PC-3 (cell line): ENCODE results near the gene RPRD1A.

Source experiments
- EZH2 ChIP-seq: fragments of 300-600 bp; sonication (generic); IDR thresholded peaks from one replicate; pipeline ENCODE4 v1.6.1; 2017; ENCODE audit warnings: antibody characterized with exemption, mild to moderate bottlenecking, low read length; ENCODE audit not compliant: unreplicated experiment
- TF ChIP-seq, protein P1 (sequence below): fragments of 300-600 bp; sonication (generic); conservative IDR thresholded peaks from 2 replicates; pipeline ENCODE4 v1.5.1; 2017; ENCODE audit warnings: antibody characterized with exemption, low read depth, mild to moderate bottlenecking, low read length

- TF ChIP-seq, protein P1, sequence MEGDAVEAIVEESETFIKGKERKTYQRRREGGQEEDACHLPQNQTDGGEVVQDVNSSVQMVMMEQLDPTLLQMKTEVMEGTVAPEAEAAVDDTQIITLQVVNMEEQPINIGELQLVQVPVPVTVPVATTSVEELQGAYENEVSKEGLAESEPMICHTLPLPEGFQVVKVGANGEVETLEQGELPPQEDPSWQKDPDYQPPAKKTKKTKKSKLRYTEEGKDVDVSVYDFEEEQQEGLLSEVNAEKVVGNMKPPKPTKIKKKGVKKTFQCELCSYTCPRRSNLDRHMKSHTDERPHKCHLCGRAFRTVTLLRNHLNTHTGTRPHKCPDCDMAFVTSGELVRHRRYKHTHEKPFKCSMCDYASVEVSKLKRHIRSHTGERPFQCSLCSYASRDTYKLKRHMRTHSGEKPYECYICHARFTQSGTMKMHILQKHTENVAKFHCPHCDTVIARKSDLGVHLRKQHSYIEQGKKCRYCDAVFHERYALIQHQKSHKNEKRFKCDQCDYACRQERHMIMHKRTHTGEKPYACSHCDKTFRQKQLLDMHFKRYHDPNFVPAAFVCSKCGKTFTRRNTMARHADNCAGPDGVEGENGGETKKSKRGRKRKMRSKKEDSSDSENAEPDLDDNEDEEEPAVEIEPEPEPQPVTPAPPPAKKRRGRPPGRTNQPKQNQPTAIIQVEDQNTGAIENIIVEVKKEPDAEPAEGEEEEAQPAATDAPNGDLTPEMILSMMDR = no peak
- TF ChIP-seq EZH2 = no peak
These were observed 95.6 kb downstream of the RPRD1A start for GRCh38 chr18:35971661-35972196.
